HG03066 (cell line): ENCODE data around the gene INPP4B.

Experiments used
- ATAC-seq: cut with Tn5 transposase; IDR thresholded peaks from one replicate; pipeline ENCODE4 v1.9.1; 2021; ENCODE audit warnings: low read depth; ENCODE audit not compliant: unreplicated experiment

Gene INPP4B

GRCh38 chr4:141977433-141977832 is 868.7 kb downstream of the INPP4B start:
- ATAC-seq = no peak
